Aorta (tissue), 5 donors: ENCODE measurements around the gene TOX3. TPM values are rescaled to one million over a fixed set of nuclear protein-coding genes. Genes with fewer than 3 reads are reported as not detected.

Experiments used
- ATAC-seq: fragments of 200-7000 bp; cut with Tn5 transposase; one replicate; pipeline ENCODE4 v1.9.1; 2022; ENCODE audit warnings: moderate library complexity; ENCODE audit not compliant: low FRiP score
- DNase-seq, 2 donors: peaks; one replicate each; pipeline ENCODE4 v3.0.0-alpha.2; 2020
- H3K27ac ChIP-seq, 2 donors: one replicate each; pipeline ENCODE4 v1.5.1; 2013; ENCODE audit warnings: low read length in 2 of 2, mild to moderate bottlenecking in 2 of 2, moderate library complexity in 2 of 2, control low read depth in 1 of 2, inconsistent platforms in 1 of 2, low read depth in 1 of 2
- H3K27me3 ChIP-seq, 2 donors: one replicate each; pipeline ENCODE4 v1.6.1; 2013; ENCODE audit warnings: control low read depth in 1 of 2, low read length in 1 of 2, mild to moderate bottlenecking in 1 of 2, moderate library complexity in 1 of 2; ENCODE audit not compliant: insufficient read depth in 2 of 2, control insufficient read depth in 1 of 2
- H3K36me3 ChIP-seq, 2 donors: one replicate each; pipeline ENCODE4 v1.6.1; 2013; ENCODE audit warnings: control low read depth in 1 of 2, low read length in 1 of 2, mild to moderate bottlenecking in 1 of 2; ENCODE audit not compliant: insufficient read depth in 2 of 2, control insufficient read depth in 1 of 2
- H3K4me1 ChIP-seq, 2 donors: one replicate each; pipeline ENCODE4 v1.6.1; 2013; ENCODE audit warnings: low read length in 2 of 2, control low read depth in 1 of 2, mild to moderate bottlenecking in 1 of 2, moderate library complexity in 1 of 2; ENCODE audit not compliant: insufficient read depth in 2 of 2, control insufficient read depth in 1 of 2
- H3K4me3 ChIP-seq, 2 donors: one replicate each; pipeline ENCODE4 v1.5.1; 2013; ENCODE audit warnings: low read length in 2 of 2, control low read depth in 1 of 2, mild to moderate bottlenecking in 1 of 2
- H3K9me3 ChIP-seq: one replicate; pipeline ENCODE4 v1.6.1; 2013; ENCODE audit warnings: mild to moderate bottlenecking, low read length; ENCODE audit not compliant: control insufficient read depth
- WGBS, 2 donors: extraction: QIAGEN DNeasy Blood & Tissue Kit; methylation state at CpG; one replicate each; pipeline ENCODE4 v1.1.7; 2013; 5-methylcytosine and 5-hydroxymethylcytosine counted together
- intact Hi-C, 2 donors: fragments of 100-400 bp; cut with DNase I; formaldehyde crosslinking; loops; one replicate each; pipeline versions ENCODE4 v1.14.2 to v1.15.0; 2022
- polyA plus RNA-seq, 2 donors: library from polyadenylated mRNA; stranded (reverse); fragments of 200-250 nt; gene quantifications; one replicate each; pipeline ENCODE4 v1.2.3, GENCODE V29; 2013
- total RNA-seq, 2 donors: library from RNA; stranded (reverse); fragmentation: NEBNext Ultra II Directional; extraction: Animal tissue kit (Norgen Biotek cat#: 25700); gene quantifications; one replicate each; pipeline ENCODE4 v1.2.1, GENCODE V29; 2021
- donor health status: healthy with polysubstance abuse.
- donor health status: Bipolar disorder and iron deficiency.
- donor health status: DM: no; HTN: no; CAD: no.
- donor health status: DM: no; HTN: no; CAD: no.
- donor health status: DM: yes; HTN: yes; CAD: no.

The TOX3 gene
- total and polyA plus RNA-seq, 4 donors, result 1.3 TPM; not detected in 3

DNA sequence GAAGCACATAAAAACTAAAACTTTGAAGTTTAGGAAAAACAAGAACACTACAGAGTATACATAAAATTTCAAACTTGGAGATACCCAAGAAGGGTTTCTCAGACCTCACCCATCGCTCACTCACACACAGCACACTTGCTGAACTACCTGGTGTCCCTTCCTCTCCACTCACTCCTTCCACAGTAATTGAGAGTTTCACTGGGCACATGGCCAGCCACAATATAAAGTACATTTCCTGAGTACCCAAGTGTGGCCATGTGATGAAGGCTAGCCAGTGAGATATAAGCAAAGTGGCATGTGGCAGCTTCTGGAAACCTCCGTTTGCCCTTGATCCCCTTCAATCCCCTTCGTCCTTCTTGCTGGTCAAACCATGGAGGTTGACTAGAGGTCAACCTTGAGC, 11.9 kb downstream of the TOX3 start:
- Histone ChIP-seq H3K36me3 (no peaks in the 10 kb centered on the region), H3K4me1 (no peaks in the 10 kb centered on the region), H3K27ac (no peak overlapping the region), H3K4me3 (no peak overlapping the region), H3K9me3 (no peaks in the 10 kb centered on the region), H3K27me3 (no peaks in the 10 kb centered on the region)
- no peak for DNase-seq
- ATAC-seq, result no peak
- intact Hi-C loops, result no loop called here
- 67 to 81% methylated on average over 3 of the region's 3 CpGs for WGBS, 2 donors

DNA sequence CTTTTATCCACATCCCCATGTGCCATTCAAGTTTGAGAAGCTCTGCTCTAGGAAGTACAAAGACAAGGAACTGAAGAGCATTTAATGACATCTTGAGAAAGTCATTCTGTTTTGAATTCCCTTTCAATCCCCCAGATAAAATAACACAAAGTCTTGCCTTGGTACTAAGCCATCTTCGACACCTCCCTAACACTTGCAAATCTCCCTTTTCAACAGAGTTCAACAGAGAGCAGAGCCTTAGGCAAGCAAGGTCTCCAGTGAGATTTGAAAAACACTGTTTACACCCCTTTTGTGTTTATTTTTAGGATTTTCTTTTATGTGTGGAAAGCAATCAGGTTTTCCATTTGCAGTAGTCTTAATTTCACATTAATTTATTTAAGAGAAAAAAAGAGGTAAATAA, 13.6 kb downstream of the TOX3 start:
- intact Hi-C loops, result no loop called here
- WGBS, 2 donors, result 60 to 64% methylated on average over 1 of the region's 1 CpG

DNA sequence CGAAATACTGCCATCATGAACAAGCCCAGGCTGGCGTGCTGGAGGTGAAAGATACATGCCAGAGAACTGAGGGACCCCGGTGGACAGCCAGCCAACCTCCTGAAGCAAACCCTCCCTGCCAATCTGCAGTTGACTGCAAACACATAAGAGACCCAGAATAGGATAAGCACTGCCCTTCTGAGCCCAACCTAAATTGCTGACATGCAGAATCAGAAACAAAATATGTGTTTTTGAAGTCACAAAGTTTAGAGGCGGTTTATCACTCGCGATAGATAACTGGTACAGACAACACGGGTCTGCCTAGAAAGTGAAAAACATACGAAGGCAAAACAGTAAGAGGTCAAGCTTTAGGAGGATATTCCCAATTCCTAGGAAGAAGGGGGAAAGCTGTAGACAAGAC, 14.6 kb downstream of the TOX3 start:
- H3K36me3 ChIP-seq, result no peaks in the 10 kb centered on the region
- DNase-seq (no peak), ATAC-seq (no peak)
- 79 to 83% methylated on average over 8 of the region's 8 CpGs for WGBS, 2 donors
- H3K4me3 ChIP-seq, result no peak overlapping the region
- H3K27ac ChIP-seq, result no peak overlapping the region
- no peaks in the 10 kb centered on the region for H3K9me3 ChIP-seq
- H3K4me1 ChIP-seq, result no peaks in the 10 kb centered on the region
- intact Hi-C loops, result no loop called here
- H3K27me3 ChIP-seq, result no peaks in the 10 kb centered on the region

More for the DNA sequence above, 13.6 kb downstream of the TOX3 start:
- Histone ChIP-seq H3K9me3 (no peaks in the 10 kb centered on the region), H3K27me3 (no peaks in the 10 kb centered on the region), H3K4me1 (no peaks in the 10 kb centered on the region), H3K36me3 (no peaks in the 10 kb centered on the region), H3K27ac (no peak overlapping the region), H3K4me3 (no peak overlapping the region)
- ATAC-seq, result no peak
- no peak for DNase-seq

DNA sequence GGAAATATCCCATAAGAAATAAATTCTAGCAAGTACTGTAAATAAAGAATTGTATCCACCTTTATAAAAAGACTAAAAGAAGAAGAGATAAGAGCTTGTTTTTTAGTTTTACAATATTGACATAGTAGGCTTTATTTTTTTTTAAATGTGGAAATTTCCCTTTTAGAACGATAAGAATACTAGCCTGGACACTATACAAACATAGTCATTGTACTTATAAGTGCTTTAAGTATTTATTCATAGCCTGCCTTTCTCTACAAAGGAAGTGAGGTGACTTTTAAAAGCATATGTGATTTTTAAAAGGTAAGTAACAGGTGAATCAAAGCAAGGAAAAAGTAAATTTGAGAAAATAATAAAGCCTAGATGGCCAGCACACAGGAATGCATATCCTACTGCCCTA, 17.7 kb downstream of the TOX3 start:
- WGBS, 2 donors, result 48 to 51% methylated on average over 1 of the region's 1 CpG

DNA sequence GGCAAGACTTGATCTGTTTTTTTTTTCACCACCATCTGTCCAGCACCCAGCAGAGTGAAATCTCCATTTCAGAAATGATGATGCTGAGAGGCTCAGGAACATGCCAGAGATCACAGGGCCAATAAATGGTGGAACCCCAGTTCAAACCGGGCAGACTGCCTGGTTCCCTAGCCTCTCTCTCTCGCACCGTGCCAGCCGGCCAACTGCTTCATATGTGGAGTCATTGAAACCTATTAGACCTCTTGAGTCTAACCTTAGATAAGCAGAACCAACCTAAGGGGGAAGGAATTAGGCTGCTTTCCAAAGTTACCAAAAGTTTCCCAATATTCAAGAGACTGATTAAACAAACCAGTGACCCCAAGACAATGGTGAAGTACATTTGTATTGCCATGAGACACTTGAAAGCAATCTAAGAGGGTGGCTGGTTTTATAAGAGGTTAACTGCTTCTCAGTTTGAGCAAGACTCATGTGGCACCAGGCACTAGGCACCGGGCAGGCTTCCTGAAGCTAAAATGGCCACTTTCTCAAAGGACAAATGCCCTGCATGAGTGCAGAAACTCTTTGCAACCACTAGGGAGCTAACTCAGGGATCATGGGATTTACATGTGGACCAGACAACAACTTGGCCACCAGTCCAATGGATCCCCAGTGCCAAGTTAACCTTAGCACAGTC, 18.4 kb downstream of the TOX3 start:
- ATAC-seq, result no peak
- Histone ChIP-seq H3K27me3 (no peaks in the 10 kb centered on the region), H3K27ac (no peak overlapping the region), H3K9me3 (no peaks in the 10 kb centered on the region), H3K36me3 (no peaks in the 10 kb centered on the region), H3K4me1 (no peaks in the 10 kb centered on the region), H3K4me3 (no peak overlapping the region)
- intact Hi-C loops, result no loop called here
- no peak for DNase-seq
- 82 to 87% methylated on average over 5 of the region's 5 CpGs for WGBS, 2 donors

More for the DNA sequence above, 17.7 kb downstream of the TOX3 start:
- DNase-seq (no peak), ATAC-seq (no peak)
- intact Hi-C loops, result no loop called here
- Histone ChIP-seq H3K4me3 (no peak overlapping the region), H3K27me3 (no peaks in the 10 kb centered on the region), H3K27ac (no peak overlapping the region), H3K9me3 (no peaks in the 10 kb centered on the region), H3K36me3 (no peaks in the 10 kb centered on the region), H3K4me1 (no peaks in the 10 kb centered on the region)

DNA sequence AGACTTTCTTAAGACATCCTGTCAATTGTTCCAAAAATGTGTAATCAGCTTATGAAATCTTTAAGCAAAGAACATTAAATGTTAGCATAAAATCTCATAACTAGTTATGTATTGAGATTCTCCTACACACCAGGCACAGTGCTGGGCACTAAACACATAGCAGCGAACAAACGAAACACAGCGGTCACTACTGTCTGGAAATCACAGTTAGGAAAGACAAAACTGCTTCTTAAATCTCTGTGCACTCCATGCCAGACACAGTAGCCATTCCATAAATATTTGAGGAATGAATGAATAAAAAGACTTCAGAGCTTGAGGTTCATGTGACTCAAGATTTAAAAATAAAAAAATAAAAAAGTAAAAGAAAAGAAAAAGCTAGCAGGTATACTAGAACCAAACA, 20.1 kb downstream of the TOX3 start:
- 79 to 80% methylated on average over 3 of the region's 3 CpGs for WGBS, 2 donors
- DNase-seq (no peak), ATAC-seq (no peak)
- no peaks in the 10 kb centered on the region for H3K4me1 ChIP-seq
- H3K4me3 ChIP-seq, result no peak overlapping the region
- no peak overlapping the region for H3K27ac ChIP-seq
- intact Hi-C loops, result no loop called here
- H3K9me3 ChIP-seq, result peaks cover 1% of the 10 kb centered on the region
- H3K27me3 ChIP-seq, result no peaks in the 10 kb centered on the region
- H3K36me3 ChIP-seq, result no peaks in the 10 kb centered on the region

DNA sequence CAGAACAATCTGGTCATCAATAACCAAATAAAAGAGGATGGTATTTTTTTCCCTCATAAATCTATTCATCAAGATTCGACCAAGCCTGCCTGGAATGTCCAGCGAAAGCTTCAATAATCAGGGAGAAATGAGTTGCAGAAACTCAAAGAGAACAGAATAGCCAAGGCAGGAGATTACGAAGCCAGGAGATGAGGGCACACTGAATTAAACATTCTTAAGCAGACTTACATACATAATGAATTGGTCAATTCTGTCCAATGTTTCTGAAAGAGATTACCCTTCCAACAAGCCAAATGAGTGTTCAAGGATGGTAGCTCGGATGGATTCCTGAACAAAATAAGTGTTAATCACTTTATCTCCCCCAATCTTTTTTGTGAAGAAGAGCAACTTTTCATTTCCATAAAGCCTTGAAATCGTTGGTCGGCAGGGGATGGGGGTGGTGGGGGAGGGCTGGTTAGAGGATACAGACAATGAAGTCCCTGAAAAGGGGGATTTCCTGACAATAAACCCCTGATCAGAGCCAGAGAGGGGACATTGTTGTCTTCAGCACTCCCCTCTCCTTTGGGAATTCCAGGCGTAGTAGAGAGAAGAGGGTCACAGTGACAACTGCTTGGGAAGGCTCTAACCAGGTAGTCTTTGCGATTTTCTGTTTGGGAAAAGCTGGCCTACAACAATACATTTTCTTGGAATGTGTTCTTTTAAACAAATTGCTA, 20.7 kb downstream of the TOX3 start:
- Histone ChIP-seq H3K36me3 (no peaks in the 10 kb centered on the region), H3K4me3 (no peak overlapping the region), H3K27ac (no peak overlapping the region), H3K9me3 (peaks cover 1% of the 10 kb centered on the region), H3K4me1 (no peaks in the 10 kb centered on the region), H3K27me3 (no peaks in the 10 kb centered on the region)
- WGBS, 2 donors, result 50 to 57% methylated on average over 8 of the region's 8 CpGs
- intact Hi-C loops, result no loop called here
- ATAC-seq, result no peak
- no peak for DNase-seq

DNA sequence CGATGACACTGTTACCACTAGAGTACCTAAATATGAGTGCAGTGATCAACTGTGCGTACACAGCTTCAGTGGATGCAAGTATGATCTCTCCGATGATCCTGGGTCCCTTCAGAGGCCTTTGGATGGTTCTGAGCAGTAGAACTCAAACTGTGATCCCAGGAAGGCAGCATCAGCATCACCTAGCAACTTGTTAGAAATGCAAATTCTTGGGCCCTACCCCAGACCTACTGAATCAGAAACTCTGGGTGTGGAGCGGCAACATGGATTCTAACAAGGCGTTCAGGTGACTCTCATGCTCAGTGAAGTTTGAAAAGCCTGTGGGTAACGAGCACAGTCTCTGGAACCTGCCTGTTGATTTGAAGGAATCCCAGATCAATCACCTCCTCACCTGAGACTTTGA, 25.4 kb downstream of the TOX3 start:
- H3K4me3 ChIP-seq, result no peak overlapping the region
- WGBS, 2 donors, result 75 to 81% methylated on average over 6 of the region's 6 CpGs
- intact Hi-C loops, result no loop called here
- no peak for ATAC-seq
- H3K4me1 ChIP-seq, result no peaks in the 10 kb centered on the region
- no peak overlapping the region for H3K27ac ChIP-seq
- DNase-seq, result no peak
- no peaks in the 10 kb centered on the region for H3K36me3 ChIP-seq
- no peaks in the 10 kb centered on the region for H3K27me3 ChIP-seq
- H3K9me3 ChIP-seq, result peaks cover 1% of the 10 kb centered on the region

DNA sequence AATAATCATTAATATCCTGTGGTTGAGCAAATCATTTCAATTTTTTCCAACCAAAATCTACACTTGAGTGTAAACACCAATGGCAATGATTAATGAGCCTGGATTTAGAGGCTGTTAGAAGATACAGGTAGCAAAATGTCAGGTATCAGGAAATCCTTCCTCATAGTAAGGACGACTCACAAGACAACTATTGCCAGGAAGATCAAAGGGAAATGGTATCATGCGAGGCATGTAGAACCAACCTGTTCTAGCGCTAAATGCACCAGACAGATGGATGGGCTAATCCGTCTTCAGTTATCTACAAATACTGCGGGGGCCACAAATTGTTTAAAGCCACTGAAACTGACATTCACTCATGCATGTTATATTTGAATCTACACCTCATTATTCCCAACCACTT, 28.1 kb downstream of the TOX3 start:
- WGBS, 2 donors, result 81% methylated on average over 5 of the region's 5 CpGs
- no peaks in the 10 kb centered on the region for H3K27me3 ChIP-seq
- H3K36me3 ChIP-seq, result no peaks in the 10 kb centered on the region
- H3K4me3 ChIP-seq, result no peak overlapping the region
- ATAC-seq (no peak), DNase-seq (no peak)
- intact Hi-C loops, result no loop called here
- H3K9me3 ChIP-seq, result peaks cover 1% of the 10 kb centered on the region
- no peaks in the 10 kb centered on the region for H3K4me1 ChIP-seq
- no peak overlapping the region for H3K27ac ChIP-seq
